HG02642 (cell line): ENCODE results near the gene ADAMTS3.

Experiments
- ATAC-seq: cut with Tn5 transposase; IDR thresholded peaks from one replicate; pipeline ENCODE4 v1.9.1; 2021; ENCODE audit warnings: mild to moderate bottlenecking; ENCODE audit not compliant: unreplicated experiment, poor library complexity

ADAMTS3 gene

GRCh38 chr4:72568959-72569718 lies at the start of gene ADAMTS3:
ADAMTS3 (minus strand) TSS chr4:72569221; CDS start chr4:72568762, 459 bp downstream.
- peak; percentile 45 for ATAC-seq

- ATAC-seq = no peak
Measured at GRCh38 chr4:72613959-72614358, 44.9 kb upstream of the ADAMTS3 start.

GRCh38 chr4:72606751-72607150 lies 37.7 kb upstream of the ADAMTS3 start:
- no peak for ATAC-seq

- no peak for ATAC-seq
Measured at GRCh38 chr4:72604324-72604723, 35.3 kb upstream of the ADAMTS3 start.

- no peak for ATAC-seq
Measured at GRCh38 chr4:72602396-72603376, 33.7 kb upstream of the ADAMTS3 start.

GRCh38 chr4:72591547-72592454 lies 22.8 kb upstream of the ADAMTS3 start:
- ATAC-seq = no peak

GRCh38 chr4:72587334-72587733 lies 18.3 kb upstream of the ADAMTS3 start:
- no peak for ATAC-seq

GRCh38 chr4:72582853-72583252 lies 13.8 kb upstream of the ADAMTS3 start:
- ATAC-seq = no peak

GRCh38 chr4:72577211-72577610 lies 8.2 kb upstream of the ADAMTS3 start:
- no peak for ATAC-seq

- no peak for ATAC-seq
Measured at GRCh38 chr4:72571337-72571736, 2.3 kb upstream of the ADAMTS3 start.

- ATAC-seq = no peak
Measured at GRCh38 chr4:72569719-72570235, 756 bp upstream of the ADAMTS3 start.

GRCh38 chr4:72567821-72568675 lies 973 bp downstream of the ADAMTS3 start:
- peak; percentile 54 for ATAC-seq

- ATAC-seq = no peak
Measured at GRCh38 chr4:72567036-72567435, 2.0 kb downstream of the ADAMTS3 start.

GRCh38 chr4:72566464-72566972 lies 2.5 kb downstream of the ADAMTS3 start:
- no peak for ATAC-seq

- no peak for ATAC-seq
Measured at GRCh38 chr4:72564789-72565188, 4.2 kb downstream of the ADAMTS3 start.

- no peak for ATAC-seq
Measured at GRCh38 chr4:72564184-72564583, 4.8 kb downstream of the ADAMTS3 start.

GRCh38 chr4:72558655-72559054 lies 10.4 kb downstream of the ADAMTS3 start:
- ATAC-seq = no peak

GRCh38 chr4:72557021-72557420 lies 12.0 kb downstream of the ADAMTS3 start:
- no peak for ATAC-seq

- no peak for ATAC-seq
Measured at GRCh38 chr4:72555377-72555831, 13.6 kb downstream of the ADAMTS3 start.
